ENCODE results near the gene OR2T1. TPM values are rescaled to one million over a fixed set of nuclear protein-coding genes. Genes with fewer than 3 reads are reported as not detected.

The OR2T1 gene
- total and polyA plus RNA-seq, 2 of the 13 experiments (the other 11 are each of a cell fraction or from before 2014, with no cell fraction given): not detected

GRCh38 chr1:248375446-248375845, 27.4 kb upstream of the OR2T1 start, which contains the start of gene OR2T6 (continued):
- TF ChIP-seq, protein P1, sequence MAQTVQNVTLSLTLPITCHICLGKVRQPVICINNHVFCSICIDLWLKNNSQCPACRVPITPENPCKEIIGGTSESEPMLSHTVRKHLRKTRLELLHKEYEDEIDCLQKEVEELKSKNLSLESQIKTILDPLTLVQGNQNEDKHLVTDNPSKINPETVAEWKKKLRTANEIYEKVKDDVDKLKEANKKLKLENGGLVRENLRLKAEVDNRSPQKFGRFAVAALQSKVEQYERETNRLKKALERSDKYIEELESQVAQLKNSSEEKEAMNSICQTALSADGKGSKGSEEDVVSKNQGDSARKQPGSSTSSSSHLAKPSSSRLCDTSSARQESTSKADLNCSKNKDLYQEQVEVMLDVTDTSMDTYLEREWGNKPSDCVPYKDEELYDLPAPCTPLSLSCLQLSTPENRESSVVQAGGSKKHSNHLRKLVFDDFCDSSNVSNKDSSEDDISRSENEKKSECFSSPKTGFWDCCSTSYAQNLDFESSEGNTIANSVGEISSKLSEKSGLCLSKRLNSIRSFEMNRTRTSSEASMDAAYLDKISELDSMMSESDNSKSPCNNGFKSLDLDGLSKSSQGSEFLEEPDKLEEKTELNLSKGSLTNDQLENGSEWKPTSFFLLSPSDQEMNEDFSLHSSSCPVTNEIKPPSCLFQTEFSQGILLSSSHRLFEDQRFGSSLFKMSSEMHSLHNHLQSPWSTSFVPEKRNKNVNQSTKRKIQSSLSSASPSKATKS (CRISPR knock-in tag; IDR thresholded peaks at IDR 0.05): no peak
- no peak for TF ChIP-seq ZNF180 (CRISPR knock-in tag; IDR thresholded peaks at IDR 0.05; ENCODE audit: borderline replicate concordance, low read depth)
- no peak for TF ChIP-seq ZFP62 (CRISPR knock-in tag; IDR thresholded peaks at IDR 0.05)

DNA sequence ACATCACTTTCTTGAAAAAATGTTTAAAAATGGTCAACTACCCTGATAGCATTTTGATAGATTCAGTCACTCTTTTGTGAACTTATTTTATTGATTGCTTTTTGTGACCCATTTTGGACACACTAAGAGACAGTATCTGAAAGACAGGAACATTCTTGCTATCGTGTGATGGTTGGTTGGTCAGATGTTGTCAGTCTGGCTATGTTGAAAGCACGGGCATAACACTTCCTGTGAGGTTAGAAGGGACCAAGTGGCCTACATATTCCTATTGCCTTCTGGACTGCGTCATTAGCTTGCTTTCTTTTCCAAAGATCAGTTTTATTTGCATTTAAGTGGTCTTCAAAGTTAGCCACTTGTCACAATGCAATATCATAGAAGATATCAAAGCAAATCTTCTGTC, 25.9 kb upstream of the OR2T1 start:
- CTCF ChIA-PET (ENCODE audit: low intra/inter-chr PET ratio, low total read pairs): no interaction called here
- WGBS (ENCODE audit: low lambda C conversion rate): 4% methylated on average over 3 of the region's 3 CpGs
- TF ChIP-seq ZNF18 (CRISPR knock-in tag; IDR thresholded peaks at IDR 0.05; ENCODE audit: insufficient replicate concordance) (no peak), ZNF430 (CRISPR knock-in tag; IDR thresholded peaks at IDR 0.05) (no peak), ZNF687 (CRISPR knock-in tag; IDR thresholded peaks at IDR 0.05) (no peak), CBX5 (CRISPR knock-in tag; IDR thresholded peaks at IDR 0.05; ENCODE audit: borderline replicate concordance) (no peak), ATF3 (CRISPR knock-in tag; IDR thresholded peaks at IDR 0.05) (no peak), ZNF136 (CRISPR knock-in tag; IDR thresholded peaks at IDR 0.05; ENCODE audit: low read depth) (no peak), ATF1 (CRISPR knock-in tag; IDR thresholded peaks at IDR 0.05) (no peak), ZNF598 (CRISPR knock-in tag; IDR thresholded peaks at IDR 0.05; ENCODE audit: borderline replicate concordance) (no peak), IKZF1 (IDR thresholded peaks at IDR 0.05) (no peak), ZNF672 (CRISPR knock-in tag; IDR thresholded peaks at IDR 0.05) (no peak), ZNF800 (CRISPR knock-in tag; IDR thresholded peaks at IDR 0.05) (no peak)

More for the DNA sequence above, 25.9 kb upstream of the OR2T1 start:
- Histone ChIP-seq H3K4me3 (replicated peaks in 1 of 3; ENCODE audit: insufficient read depth in 1 of 3, low read depth in 2 of 3, low read length in 3 of 3) (no peak overlapping the region), H4K20me1 (ENCODE audit: insufficient read depth, low read length) (no peaks in the 10 kb centered on the region), H3K4me2 (ENCODE audit: low read depth, low read length) (no peak overlapping the region), H3K9ac (ENCODE audit: insufficient read depth, low read depth, low read length) (no peak overlapping the region), H3K79me2 (ENCODE audit: insufficient read depth, low read length) (no peaks in the 10 kb centered on the region), H3K9me3 (ENCODE audit: low read length) (peaks cover 34% of the 10 kb centered on the region), H3K27me3 (ENCODE audit: control insufficient read depth in 1 of 2, insufficient read depth in 2 of 2, low read length in 2 of 2) (no peaks in the 10 kb centered on the region), H3K36me3 (replicated peaks in 1 of 2; ENCODE audit: control insufficient read depth in 1 of 2, insufficient read depth in 2 of 2, low read length in 2 of 2) (no peaks in the 10 kb centered on the region), H3K4me1 (ENCODE audit: insufficient read depth, low read length) (no peaks in the 10 kb centered on the region), H2AFZ (ENCODE audit: low read length) (no peak overlapping the region), H3K27ac (ENCODE audit: extremely low read length, insufficient read depth, low read length) (no peak overlapping the region)
- FAIRE-seq (no peak), DNase-seq (ENCODE audit: low spot score) (no peak), ATAC-seq (no peak)
- in situ Hi-C loops (cut with HindIII; ENCODE audit: extremely low pct_ligation_motif_present, low pct_unique_long_range_greater_than_20kb) (no loop called here), intact Hi-C loops (cut with micrococcal nuclease; ENCODE audit: unreplicated experiment) (no loop called here)
- POLR2A ChIA-PET: no interaction called here
- no TSS peak for BruUV-seq (replicated peaks)
